Measurements from ENCODE around the gene VSTM4. TPM values are rescaled to one million over a fixed set of nuclear protein-coding genes. Genes with fewer than 3 reads are reported as not detected.

VSTM4 gene, protein sequence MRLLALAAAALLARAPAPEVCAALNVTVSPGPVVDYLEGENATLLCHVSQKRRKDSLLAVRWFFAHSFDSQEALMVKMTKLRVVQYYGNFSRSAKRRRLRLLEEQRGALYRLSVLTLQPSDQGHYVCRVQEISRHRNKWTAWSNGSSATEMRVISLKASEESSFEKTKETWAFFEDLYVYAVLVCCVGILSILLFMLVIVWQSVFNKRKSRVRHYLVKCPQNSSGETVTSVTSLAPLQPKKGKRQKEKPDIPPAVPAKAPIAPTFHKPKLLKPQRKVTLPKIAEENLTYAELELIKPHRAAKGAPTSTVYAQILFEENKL
- 10 to 100 TPM; 14.2 to 18.9 (median 15.5) TPM for polyA plus RNA-seq (ENCODE audit: insufficient read length in 4 of 4)

GRCh38 chr10:49115015-49115795 is at the start of gene VSTM4:
Gene VSTM4 (minus strand): TSS chr10:49115522. CDS start chr10:49115485, 37 bp downstream.
- DNase-seq (ENCODE audit: low read depth in 4 of 4, low spot score in 3 of 4) = no peak

DNA sequence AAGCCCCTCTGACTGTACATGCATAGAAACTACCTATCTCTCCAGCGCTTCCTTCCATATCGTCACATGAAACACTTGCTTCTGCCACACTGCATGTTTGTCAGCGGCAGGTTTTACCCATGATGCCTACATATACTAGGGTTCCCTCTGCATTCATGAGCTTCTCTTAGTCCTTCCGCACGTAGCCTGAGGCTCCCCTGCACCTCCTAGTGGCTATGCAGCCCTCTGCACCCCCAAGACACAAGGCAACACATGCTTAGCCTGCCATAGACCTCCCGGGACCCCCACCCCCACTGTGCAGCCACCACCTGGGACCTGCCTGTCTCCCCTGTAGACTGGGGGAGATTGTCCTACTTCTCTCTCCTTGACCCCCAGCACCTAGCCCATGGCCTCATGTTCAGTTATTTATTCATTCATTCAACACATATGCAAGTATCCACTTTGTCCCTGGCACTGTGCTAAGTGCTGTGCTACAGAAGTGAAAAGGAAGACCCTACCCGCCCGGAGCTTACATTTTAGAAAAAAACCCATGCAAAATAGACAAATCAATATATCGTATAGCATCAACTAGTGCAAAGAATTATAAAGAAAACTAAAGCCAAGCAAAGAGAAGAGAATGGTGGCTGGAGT is 49.4 kb upstream of the VSTM4 start:
- DNase-seq (ENCODE audit: low read depth in 4 of 4, low spot score in 3 of 4) = no peak

DNA sequence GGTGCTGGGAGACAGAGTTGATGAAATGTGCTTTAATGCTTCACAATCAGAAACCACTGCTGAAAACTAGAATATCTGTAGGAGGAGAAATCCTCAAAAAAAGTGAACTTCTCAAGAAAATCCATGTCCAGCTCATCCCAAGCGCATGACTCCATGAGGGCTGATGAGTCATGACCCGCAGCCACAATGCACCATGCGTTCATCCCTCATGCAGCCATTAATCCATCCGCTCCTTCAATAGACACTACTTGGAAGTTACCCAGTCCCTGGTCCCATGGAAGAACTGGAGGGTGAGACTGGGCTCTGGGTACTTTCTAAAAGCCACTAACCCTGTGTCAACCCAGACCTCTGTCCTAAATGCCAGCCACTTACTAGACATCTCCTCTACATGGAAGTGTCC is 48.4 kb upstream of the VSTM4 start:
- DNase-seq (ENCODE audit: low read depth in 4 of 4, low spot score in 3 of 4) = no peak

GRCh38 chr10:49162761-49163310 is 47.5 kb upstream of the VSTM4 start:
- DNase-seq (ENCODE audit: low read depth in 4 of 4, low spot score in 3 of 4) = no peak

DNA sequence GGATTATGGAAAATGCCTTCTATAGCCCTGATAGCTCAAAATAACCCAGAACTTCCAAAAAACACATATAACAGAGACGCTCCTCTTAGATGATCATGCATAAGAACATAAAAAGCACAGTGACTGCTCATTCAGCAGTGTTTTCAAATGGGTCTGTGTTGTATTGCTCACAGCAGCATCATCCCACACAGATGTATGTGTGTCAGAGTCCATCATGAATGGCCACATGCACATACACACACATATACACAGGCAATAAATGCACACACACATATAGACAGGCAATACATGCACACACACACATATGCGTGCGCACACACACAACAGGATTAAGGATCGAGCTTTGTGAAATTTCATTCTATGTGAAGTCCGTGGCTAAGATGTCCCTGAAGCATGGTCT is 46.7 kb upstream of the VSTM4 start:
- no peak for DNase-seq (ENCODE audit: low read depth in 4 of 4, low spot score in 3 of 4)

GRCh38 chr10:49161411-49161997 is 46.2 kb upstream of the VSTM4 start:
- no peak for DNase-seq (ENCODE audit: low read depth in 4 of 4, low spot score in 3 of 4)

- DNase-seq (ENCODE audit: low read depth in 4 of 4, low spot score in 3 of 4) = no peak
Observed at GRCh38 chr10:49160814-49161213, 45.5 kb upstream of the VSTM4 start.

- no peak for DNase-seq (ENCODE audit: low read depth in 4 of 4, low spot score in 3 of 4)
Observed at GRCh38 chr10:49160110-49160509, 44.8 kb upstream of the VSTM4 start.

DNA sequence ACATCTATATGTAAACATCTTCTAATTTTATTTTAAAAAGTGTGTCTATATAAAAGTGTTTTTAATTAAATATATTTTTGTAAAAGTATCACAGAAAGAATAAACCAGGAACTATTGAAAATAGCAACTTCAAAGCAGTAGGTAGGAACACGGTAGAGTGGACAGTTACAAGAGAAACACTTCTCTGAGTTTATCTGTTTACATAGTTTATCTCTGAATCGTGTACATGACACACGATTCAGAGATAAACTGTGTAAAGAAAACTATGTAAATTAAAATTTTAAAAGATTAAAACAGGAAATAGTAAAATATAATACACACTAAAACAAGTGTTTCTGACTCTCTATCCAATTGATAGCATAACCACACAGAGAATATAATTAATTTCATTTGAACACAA is 43.6 kb upstream of the VSTM4 start:
- DNase-seq (ENCODE audit: low read depth in 4 of 4, low spot score in 3 of 4) = no peak

DNA sequence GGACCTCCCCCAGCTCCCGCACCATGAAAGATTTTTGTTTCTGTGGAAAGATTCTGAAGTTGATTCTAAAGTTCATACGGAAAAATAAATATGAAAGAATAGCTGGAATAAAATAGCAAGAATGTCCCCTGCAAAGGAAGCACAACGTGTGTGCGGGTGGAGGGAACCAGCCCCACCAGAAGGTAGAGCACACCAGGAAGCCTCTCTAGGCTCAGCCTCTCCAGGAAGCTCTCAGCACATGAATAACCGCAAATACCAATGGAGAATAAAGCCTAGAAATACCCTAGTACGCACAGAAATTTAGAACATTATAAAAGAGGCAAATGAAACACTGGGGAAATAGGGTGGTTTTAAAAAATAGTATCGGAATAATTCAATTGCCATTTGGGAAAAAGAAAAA is 43.1 kb upstream of the VSTM4 start:
- no peak for DNase-seq (ENCODE audit: low read depth in 4 of 4, low spot score in 3 of 4)

DNA sequence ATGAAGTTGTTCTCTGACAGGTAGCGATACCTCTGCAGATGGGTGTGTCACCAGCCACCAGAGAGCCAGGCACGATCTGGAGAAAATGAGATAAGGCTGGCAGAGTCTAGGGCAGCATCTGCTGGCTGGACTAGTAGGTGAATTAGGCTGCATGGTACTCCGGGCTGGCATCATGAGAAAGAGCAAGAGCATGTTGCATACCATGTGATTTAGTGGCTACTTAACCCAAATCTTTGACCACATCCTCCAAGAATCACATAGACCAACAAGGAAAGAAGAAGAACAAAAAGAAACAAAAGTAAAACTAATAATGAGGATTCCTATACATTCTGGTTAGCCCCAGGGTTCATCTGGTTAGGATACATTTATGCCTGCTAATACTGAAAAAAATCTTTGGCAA is 41.9 kb upstream of the VSTM4 start:
- no peak for DNase-seq (ENCODE audit: low read depth in 4 of 4, low spot score in 3 of 4)

DNA sequence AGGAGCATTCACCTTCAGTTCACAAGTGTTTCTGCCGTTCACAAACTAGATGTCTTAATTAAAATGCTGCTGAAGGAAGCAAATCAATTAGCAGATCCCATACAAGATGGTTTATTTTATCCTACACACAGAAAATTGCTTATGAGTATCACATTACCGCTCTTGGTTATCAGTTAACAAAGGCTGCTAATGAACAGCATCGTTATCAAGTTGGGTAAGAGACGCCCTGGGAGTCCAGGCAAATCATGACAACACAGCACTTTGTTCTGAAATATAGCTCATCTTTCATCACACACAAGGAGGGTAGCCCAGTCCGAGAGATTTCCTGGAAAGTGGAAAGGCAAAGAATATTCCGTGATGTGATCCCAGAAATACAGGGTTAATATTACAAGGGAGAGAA is 39.3 kb upstream of the VSTM4 start:
- DNase-seq (ENCODE audit: low read depth in 4 of 4, low spot score in 3 of 4) = no peak

- DNase-seq (ENCODE audit: low read depth in 4 of 4, low spot score in 3 of 4) = no peak
Observed at GRCh38 chr10:49153971-49154370, 38.6 kb upstream of the VSTM4 start.

GRCh38 chr10:49153115-49153514 is 37.8 kb upstream of the VSTM4 start:
- DNase-seq (ENCODE audit: low read depth in 4 of 4, low spot score in 3 of 4) = no peak

DNA sequence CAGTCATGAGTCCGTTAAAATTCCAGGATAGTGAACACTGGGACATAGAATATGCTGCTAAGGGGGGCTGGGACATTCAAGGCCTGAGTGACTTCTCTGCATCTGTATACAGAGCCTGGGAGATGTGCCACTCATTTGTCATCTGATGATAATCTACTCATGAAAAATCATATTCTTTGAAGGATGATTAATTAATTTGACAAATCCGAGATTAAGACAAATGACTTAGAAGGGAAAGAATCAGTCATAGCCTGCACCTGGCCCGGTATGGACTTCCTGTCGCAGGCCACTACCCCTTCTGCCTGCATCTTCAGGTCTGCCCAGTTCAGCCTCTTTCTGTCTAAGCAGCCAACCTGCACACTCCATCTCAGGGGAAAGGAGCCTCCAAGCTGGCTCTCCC is 37.3 kb upstream of the VSTM4 start:
- no peak for DNase-seq (ENCODE audit: low read depth in 4 of 4, low spot score in 3 of 4)

GRCh38 chr10:49152037-49152436 is 36.7 kb upstream of the VSTM4 start:
- DNase-seq (ENCODE audit: low read depth in 4 of 4, low spot score in 3 of 4) = no peak

DNA sequence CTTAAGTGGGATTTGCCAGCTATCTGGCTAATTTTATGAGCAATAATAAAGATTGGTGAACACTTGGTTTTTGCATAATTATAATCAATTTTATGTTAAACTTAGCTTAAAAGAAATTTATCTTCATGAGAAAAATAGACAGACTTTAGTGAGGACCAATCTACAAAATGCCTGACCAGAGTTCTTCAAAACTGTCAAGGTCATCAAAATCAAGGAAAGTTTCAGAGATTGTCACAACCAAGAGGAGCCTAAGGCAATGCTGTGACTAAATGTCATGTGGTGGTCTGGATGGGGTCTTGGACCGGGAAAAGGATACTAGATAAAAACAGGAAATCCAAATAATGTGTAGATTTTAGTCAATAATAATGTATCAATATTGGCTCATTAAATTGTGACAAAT is 36.2 kb upstream of the VSTM4 start:
- DNase-seq (ENCODE audit: low read depth in 4 of 4, low spot score in 3 of 4) = no peak

GRCh38 chr10:49151025-49151445 is 35.7 kb upstream of the VSTM4 start:
- no peak for DNase-seq (ENCODE audit: low read depth in 4 of 4, low spot score in 3 of 4)

GRCh38 chr10:49150426-49150825 is 35.1 kb upstream of the VSTM4 start:
- DNase-seq (ENCODE audit: low read depth in 4 of 4, low spot score in 3 of 4) = no peak

DNA sequence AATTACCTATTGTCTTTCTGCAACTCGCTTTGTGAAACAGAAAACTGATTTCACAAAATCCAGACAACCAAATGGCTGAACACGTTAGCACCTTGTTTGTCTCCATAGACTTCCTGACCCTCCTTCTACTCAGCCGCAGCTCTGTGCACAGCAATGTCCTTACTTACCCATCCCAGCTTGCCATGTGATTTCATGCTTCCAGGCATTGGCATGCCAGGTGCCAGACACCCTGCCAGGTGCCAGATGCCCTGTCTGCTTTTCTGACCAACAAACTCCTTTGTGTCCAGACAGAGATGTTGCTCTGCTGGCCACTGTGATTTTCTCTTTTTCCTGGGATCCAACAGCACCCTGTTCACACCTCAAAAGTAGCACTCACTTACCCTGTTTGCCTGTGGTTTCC is 34.6 kb upstream of the VSTM4 start:
- DNase-seq (ENCODE audit: low read depth in 4 of 4, low spot score in 3 of 4) = no peak

Data from right renal pelvis (tissue), 4 donors.